Right lobe of liver (tissue), 4 donors: ENCODE data around the gene IL12RB1.

Experiments used
- POLR2A ChIP-seq: fragments of 450-650 bp; IDR thresholded peaks from one replicate; pipeline ENCODE4 v1.6.1; 2017; ENCODE audit warnings: antibody characterized with exemption, mild to moderate bottlenecking
- TF ChIP-seq, protein P1 (sequence below), 4 donors: fragments of 200-600 bp in 3 of 4; fragments of 450-650 bp in 1 of 4; IDR thresholded peaks; one replicate each; pipeline versions ENCODE4 v1.5.1 to v1.8.0; 2016 to 2022; ENCODE audit warnings: antibody characterized with exemption in 4 of 4, mild to moderate bottlenecking in 2 of 4
- donor health status: DM: no; HTN: no; CAD: no.
- donor health status: DM: no; HTN: no; CAD: no.
- donor health status: DM: no; HTN: yes; CAD: no.

DNA sequence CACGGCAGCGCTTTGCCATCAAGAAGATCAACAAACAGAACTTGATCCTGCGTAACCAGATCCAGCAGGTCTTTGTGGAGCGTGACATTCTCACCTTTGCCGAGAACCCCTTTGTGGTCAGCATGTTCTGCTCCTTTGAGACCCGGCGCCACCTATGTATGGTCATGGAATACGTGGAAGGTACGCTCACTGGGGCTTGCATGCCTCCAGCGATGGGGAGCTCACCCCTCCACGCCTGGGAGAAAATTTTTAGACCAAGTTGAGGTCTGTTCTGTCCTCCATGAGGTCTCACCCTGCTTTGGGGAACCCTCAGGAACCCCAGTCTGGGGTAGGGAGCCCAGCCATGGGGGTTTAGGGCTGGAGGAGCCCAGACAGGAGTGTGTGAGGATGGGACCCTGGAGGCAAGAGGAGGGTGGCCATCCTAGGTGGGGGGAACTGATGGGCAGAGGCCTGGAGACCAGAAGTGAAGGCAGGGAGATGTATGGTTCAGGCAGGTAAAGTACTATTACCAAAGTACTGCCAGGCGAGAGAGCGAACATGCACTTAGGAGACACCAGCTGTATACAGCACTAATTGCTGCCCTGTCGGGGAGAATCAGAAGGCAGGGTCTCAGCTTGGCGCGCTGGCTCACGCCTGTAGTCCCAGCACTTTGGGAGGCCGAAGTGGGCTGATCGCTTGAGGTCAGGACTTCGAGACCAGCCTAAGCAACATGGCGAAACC lies 43.9 kb upstream of the IL12RB1 start:
- TF ChIP-seq, protein P1, sequence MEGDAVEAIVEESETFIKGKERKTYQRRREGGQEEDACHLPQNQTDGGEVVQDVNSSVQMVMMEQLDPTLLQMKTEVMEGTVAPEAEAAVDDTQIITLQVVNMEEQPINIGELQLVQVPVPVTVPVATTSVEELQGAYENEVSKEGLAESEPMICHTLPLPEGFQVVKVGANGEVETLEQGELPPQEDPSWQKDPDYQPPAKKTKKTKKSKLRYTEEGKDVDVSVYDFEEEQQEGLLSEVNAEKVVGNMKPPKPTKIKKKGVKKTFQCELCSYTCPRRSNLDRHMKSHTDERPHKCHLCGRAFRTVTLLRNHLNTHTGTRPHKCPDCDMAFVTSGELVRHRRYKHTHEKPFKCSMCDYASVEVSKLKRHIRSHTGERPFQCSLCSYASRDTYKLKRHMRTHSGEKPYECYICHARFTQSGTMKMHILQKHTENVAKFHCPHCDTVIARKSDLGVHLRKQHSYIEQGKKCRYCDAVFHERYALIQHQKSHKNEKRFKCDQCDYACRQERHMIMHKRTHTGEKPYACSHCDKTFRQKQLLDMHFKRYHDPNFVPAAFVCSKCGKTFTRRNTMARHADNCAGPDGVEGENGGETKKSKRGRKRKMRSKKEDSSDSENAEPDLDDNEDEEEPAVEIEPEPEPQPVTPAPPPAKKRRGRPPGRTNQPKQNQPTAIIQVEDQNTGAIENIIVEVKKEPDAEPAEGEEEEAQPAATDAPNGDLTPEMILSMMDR (IDR thresholded peaks at IDR 0.05) = no peak
- no peak for TF ChIP-seq POLR2A
